Activated naive CD4-positive, alpha-beta T cell treated with anti-CD3 and anti-CD28 coated beads, Interleukin-2, amount 50 U/mL, for 24 hours (primary cell): ENCODE results near the gene SLC35F1.
"Not testable (repeated sequence)": the region's sequence is repeated elsewhere in the genome, so short reads cannot be mapped to it uniquely, and the experiment has no call there.

Experiments used
- H3K27ac Mint-ChIP-seq: one replicate; pipeline ENCODE4 v1.8.0; 2021; ENCODE audit warnings: mild to moderate bottlenecking, mixed read lengths
- H3K27me3 Mint-ChIP-seq: one replicate; pipeline ENCODE4 v1.8.0; 2021; ENCODE audit warnings: mixed read lengths
- H3K36me3 Mint-ChIP-seq: one replicate; pipeline ENCODE4 v1.8.0; 2021; ENCODE audit warnings: mixed read lengths
- H3K4me1 Mint-ChIP-seq: one replicate; pipeline ENCODE4 v1.8.0; 2021; ENCODE audit warnings: mixed read lengths
- H3K4me3 Mint-ChIP-seq: one replicate; pipeline ENCODE4 v1.8.0; 2021; ENCODE audit warnings: mild to moderate bottlenecking, mixed read lengths
- H3K9me3 Mint-ChIP-seq: one replicate; pipeline ENCODE4 v1.8.0; 2021; ENCODE audit warnings: mixed read lengths

The SLC35F1 gene

GRCh38 chr6:118017301-118017848 lies 110.3 kb downstream of the SLC35F1 start:
- Mint-ChIP-seq H3K27ac (no peak overlapping the region), H3K27me3 (peaks cover 3% of the 10 kb centered on the region), H3K36me3 (no peaks in the 10 kb centered on the region), H3K4me3 (no peak overlapping the region), H3K4me1 (no peaks in the 10 kb centered on the region), H3K9me3 (no peaks in the 10 kb centered on the region)

- H3K4me1 Mint-ChIP-seq: no peaks in the 10 kb centered on the region
- H3K4me3 Mint-ChIP-seq: no peak overlapping the region
- H3K27me3 Mint-ChIP-seq: peaks cover 6% of the 10 kb centered on the region
- no peaks in the 10 kb centered on the region for H3K9me3 Mint-ChIP-seq
- H3K27ac Mint-ChIP-seq: no peak overlapping the region
- no peaks in the 10 kb centered on the region for H3K36me3 Mint-ChIP-seq
These were observed 116.7 kb downstream of the SLC35F1 start for GRCh38 chr6:118023771-118024170.

GRCh38 chr6:118029967-118030366 lies 122.9 kb downstream of the SLC35F1 start:
- H3K27ac Mint-ChIP-seq: no peak overlapping the region
- H3K36me3 Mint-ChIP-seq: no peaks in the 10 kb centered on the region

GRCh38 chr6:118037479-118037878 lies 130.4 kb downstream of the SLC35F1 start:
- H3K9me3 Mint-ChIP-seq, H3K4me3 Mint-ChIP-seq, H3K27me3 Mint-ChIP-seq, H3K36me3 Mint-ChIP-seq, H3K27ac Mint-ChIP-seq, H3K4me1 Mint-ChIP-seq: not testable (repeated sequence)

More at GRCh38 chr6:118029967-118030366, 122.9 kb downstream of the SLC35F1 start:
- Mint-ChIP-seq H3K4me3 (no peak overlapping the region), H3K4me1 (no peaks in the 10 kb centered on the region), H3K27me3 (peaks cover 3% of the 10 kb centered on the region), H3K9me3 (peaks cover 3% of the 10 kb centered on the region)

GRCh38 chr6:118042855-118043254 lies 135.8 kb downstream of the SLC35F1 start:
- Mint-ChIP-seq H3K27ac (no peak overlapping the region), H3K4me3 (no peak overlapping the region), H3K36me3 (no peaks in the 10 kb centered on the region), H3K9me3 (no peaks in the 10 kb centered on the region), H3K27me3 (peaks cover 8% of the 10 kb centered on the region), H3K4me1 (no peaks in the 10 kb centered on the region)

GRCh38 chr6:118044275-118044674 lies 137.2 kb downstream of the SLC35F1 start:
- Mint-ChIP-seq H3K36me3 (no peaks in the 10 kb centered on the region), H3K9me3 (no peaks in the 10 kb centered on the region), H3K4me1 (no peaks in the 10 kb centered on the region), H3K4me3 (no peak overlapping the region), H3K27me3 (peaks cover 8% of the 10 kb centered on the region), H3K27ac (no peak overlapping the region)

- Mint-ChIP-seq H3K9me3 (no peaks in the 10 kb centered on the region), H3K4me1 (no peaks in the 10 kb centered on the region), H3K27me3 (peaks cover 2% of the 10 kb centered on the region), H3K4me3 (no peak overlapping the region), H3K36me3 (no peaks in the 10 kb centered on the region), H3K27ac (no peak overlapping the region)
These were observed 147.0 kb downstream of the SLC35F1 start for GRCh38 chr6:118054082-118054481.

GRCh38 chr6:118061666-118062065 lies 154.6 kb downstream of the SLC35F1 start:
- H3K4me3 Mint-ChIP-seq: no peak overlapping the region
- no peaks in the 10 kb centered on the region for H3K36me3 Mint-ChIP-seq
- H3K27ac Mint-ChIP-seq: no peak overlapping the region
- no peaks in the 10 kb centered on the region for H3K9me3 Mint-ChIP-seq
- H3K27me3 Mint-ChIP-seq: peaks cover 5% of the 10 kb centered on the region
- no peaks in the 10 kb centered on the region for H3K4me1 Mint-ChIP-seq

GRCh38 chr6:118080547-118080946 lies 173.5 kb downstream of the SLC35F1 start:
- Mint-ChIP-seq H3K4me1 (no peaks in the 10 kb centered on the region), H3K27ac (no peak overlapping the region), H3K27me3 (peaks cover 10% of the 10 kb centered on the region), H3K36me3 (no peaks in the 10 kb centered on the region), H3K4me3 (no peak overlapping the region), H3K9me3 (no peaks in the 10 kb centered on the region)

GRCh38 chr6:118083711-118084110 lies 176.6 kb downstream of the SLC35F1 start:
- no peaks in the 10 kb centered on the region for H3K36me3 Mint-ChIP-seq
- peaks cover 5% of the 10 kb centered on the region for H3K9me3 Mint-ChIP-seq
- no peak overlapping the region for H3K4me3 Mint-ChIP-seq
- H3K27me3 Mint-ChIP-seq: peaks cover 18% of the 10 kb centered on the region
- H3K27ac Mint-ChIP-seq: no peak overlapping the region
- H3K4me1 Mint-ChIP-seq: no peaks in the 10 kb centered on the region

- Mint-ChIP-seq H3K4me1 (no peaks in the 10 kb centered on the region), H3K4me3 (no peak overlapping the region), H3K27ac (no peak overlapping the region), H3K27me3 (peaks cover 21% of the 10 kb centered on the region), H3K9me3 (peaks cover 10% of the 10 kb centered on the region), H3K36me3 (no peaks in the 10 kb centered on the region)
These were observed 178.6 kb downstream of the SLC35F1 start for GRCh38 chr6:118085665-118086064.

- no peak overlapping the region for H3K4me3 Mint-ChIP-seq
- H3K9me3 Mint-ChIP-seq: peaks cover 14% of the 10 kb centered on the region
These were observed 179.1 kb downstream of the SLC35F1 start for GRCh38 chr6:118086159-118086558.

GRCh38 chr6:118092086-118092485 lies 185.0 kb downstream of the SLC35F1 start:
- peaks cover 16% of the 10 kb centered on the region for H3K27me3 Mint-ChIP-seq
- peaks cover 3% of the 10 kb centered on the region for H3K36me3 Mint-ChIP-seq
- peaks cover 31% of the 10 kb centered on the region for H3K9me3 Mint-ChIP-seq
- H3K4me3 Mint-ChIP-seq: no peak overlapping the region
- no peak overlapping the region for H3K27ac Mint-ChIP-seq
- no peaks in the 10 kb centered on the region for H3K4me1 Mint-ChIP-seq

More at GRCh38 chr6:118086159-118086558, 179.1 kb downstream of the SLC35F1 start:
- Mint-ChIP-seq H3K36me3 (no peaks in the 10 kb centered on the region), H3K27me3 (peaks cover 17% of the 10 kb centered on the region), H3K4me1 (no peaks in the 10 kb centered on the region), H3K27ac (no peak overlapping the region)

- H3K36me3 Mint-ChIP-seq: no peaks in the 10 kb centered on the region
- no peak overlapping the region for H3K27ac Mint-ChIP-seq
- H3K4me1 Mint-ChIP-seq: no peaks in the 10 kb centered on the region
These were observed 190.5 kb downstream of the SLC35F1 start for GRCh38 chr6:118097576-118097975.

GRCh38 chr6:118100717-118101116 lies 193.7 kb downstream of the SLC35F1 start:
- no peaks in the 10 kb centered on the region for H3K27me3 Mint-ChIP-seq
- H3K36me3 Mint-ChIP-seq: no peaks in the 10 kb centered on the region
- H3K9me3 Mint-ChIP-seq: no peaks in the 10 kb centered on the region
- no peak overlapping the region for H3K27ac Mint-ChIP-seq
- no peaks in the 10 kb centered on the region for H3K4me1 Mint-ChIP-seq
- H3K4me3 Mint-ChIP-seq: no peak overlapping the region

More at GRCh38 chr6:118097576-118097975, 190.5 kb downstream of the SLC35F1 start:
- Mint-ChIP-seq H3K9me3 (peaks cover 11% of the 10 kb centered on the region), H3K27me3 (peaks cover 5% of the 10 kb centered on the region), H3K4me3 (no peak overlapping the region)

GRCh38 chr6:118101220-118101619 lies 194.2 kb downstream of the SLC35F1 start:
- Mint-ChIP-seq H3K4me3 (no peak overlapping the region), H3K27me3 (no peaks in the 10 kb centered on the region), H3K27ac (no peak overlapping the region), H3K4me1 (no peaks in the 10 kb centered on the region), H3K36me3 (no peaks in the 10 kb centered on the region), H3K9me3 (no peaks in the 10 kb centered on the region)

GRCh38 chr6:118101831-118102345 lies 194.8 kb downstream of the SLC35F1 start:
- Mint-ChIP-seq H3K27ac (no peak overlapping the region), H3K4me1 (no peaks in the 10 kb centered on the region), H3K27me3 (no peaks in the 10 kb centered on the region), H3K4me3 (no peak overlapping the region), H3K9me3 (no peaks in the 10 kb centered on the region), H3K36me3 (no peaks in the 10 kb centered on the region)
